ENCODE results near the gene AGO3. TPM values are rescaled to one million over a fixed set of nuclear protein-coding genes. Genes with fewer than 3 reads are reported as not detected.
A peak's percentile ranks its signal among the peaks of the same experiment; 100 is the strongest.

AGO3 gene
- total and polyA plus RNA-seq, 2 of the 13 experiments (the other 11 are each of a cell fraction or from before 2014, with no cell fraction given), result 21.2 to 27.1 TPM

- TF ChIP-seq REST (IDR thresholded peaks at IDR 0.05; ENCODE audit: borderline replicate concordance in 1 of 2, low read depth in 1 of 2, low read length in 2 of 2) (peak; percentile 17 to 36; a peak in 3 of 4 replicates), TGIF2 (CRISPR knock-in tag; IDR thresholded peaks at IDR 0.05) (no peak; the same call in 1 of the 2 replicates), SNRNP70 (IDR thresholded peaks at IDR 0.05; ENCODE audit: low read depth, low read length) (no peak), PBX2 (CRISPR knock-in tag; IDR thresholded peaks at IDR 0.05) (no peak), PHF5A (CRISPR knock-in tag; IDR thresholded peaks at IDR 0.05; ENCODE audit: low read depth, unreplicated experiment) (no peak), KDM2A (CRISPR knock-in tag; IDR thresholded peaks at IDR 0.05; ENCODE audit: borderline replicate concordance, low read depth) (peak; percentile 32; the same call in 1 of the 2 replicates), ZNF432 (CRISPR knock-in tag; IDR thresholded peaks at IDR 0.05; ENCODE audit: borderline replicate concordance) (no peak), FOXK2 (IDR thresholded peaks at IDR 0.05) (peak; percentile 58; the same call in 1 of the 2 replicates), BRCA1 (CRISPR knock-in tag; IDR thresholded peaks at IDR 0.05) (no peak), ARID4A (CRISPR knock-in tag; IDR thresholded peaks at IDR 0.05; ENCODE audit: borderline replicate concordance) (peak; percentile 86), SETDB1 (CRISPR knock-in tag; IDR thresholded peaks at IDR 0.05; ENCODE audit: borderline replicate concordance) (no peak), ZNF788 (CRISPR knock-in tag; IDR thresholded peaks at IDR 0.05; ENCODE audit: borderline replicate concordance) (no peak; the same call in 1 of the 2 replicates), ZNF563 (CRISPR knock-in tag; IDR thresholded peaks at IDR 0.05) (no peak; the same call in 1 of the 2 replicates), ZFAT (CRISPR knock-in tag; conservative IDR thresholded peaks at IDR 0.05) (no peak), ZNF513 (CRISPR knock-in tag; conservative IDR thresholded peaks at IDR 0.05) (no peak), GZF1 (CRISPR knock-in tag; IDR thresholded peaks at IDR 0.05) (0 out of 2 replicates have a peak, but pooled peaks have one; percentile 61)
Measured at GRCh38 chr1:35882945-35883634, 47.8 kb upstream of the AGO3 start, which contains the start of gene AGO1 (continued).
